T-cell (primary cell): ENCODE data around the gene DRG2. TPM values are rescaled to one million over a fixed set of nuclear protein-coding genes. Genes with fewer than 3 reads are reported as not detected.

ENCODE experiments used
- ATAC-seq, 4 experiments: fragments of 200-7000 bp in 3 of 4; fragments of 150-1000 bp in 1 of 4; cut with Tn5 transposase; replicated peaks in 1 of 4; 1 replicate in 3 of 4; 2 replicates in 1 of 4; pipeline ENCODE4 v1.10.0; 2021; ENCODE audit warnings: moderate library complexity in 3 of 4, mild to moderate bottlenecking in 2 of 4, moderate number of reproducible peaks in 1 of 4
- CTCF ChIA-PET, 2 donors: fragments of 300-600 bp; sonication (Branson Sonifier 250); formaldehyde crosslinking; loops; one replicate each; lab custom pipeline; 2022; ENCODE audit warnings: antibody characterized with exemption in 2 of 2; lab: Charles Lee
- POLR2A ChIA-PET, 2 donors: fragments of 300-600 bp; sonication (Branson Sonifier 250); formaldehyde crosslinking; loops; one replicate each; lab custom pipeline; 2022; ENCODE audit warnings: antibody characterized with exemption in 2 of 2; lab: Charles Lee
- DNase-seq, 35 experiments: peaks; one replicate each; pipeline versions ENCODE4 v3.0.0 to v3.0.0-alpha.2; 2013 to 2023
- H3K27ac ChIP-seq: one replicate; pipeline ENCODE4 v1.5.1; 2013; ENCODE audit warnings: low read length
- H3K27me3 ChIP-seq, 2 experiments: replicated peaks in 1 of 2; 1 replicate in 1 of 2; 2 replicates in 1 of 2; pipeline versions ENCODE4 v1.6.1 to v1.7.0; 2013; ENCODE audit warnings: low read length in 1 of 2, mixed read lengths in 1 of 2; ENCODE audit not compliant: control insufficient read depth in 2 of 2, insufficient read depth in 2 of 2; ENCODE audit errors: extremely low read depth in 1 of 2
- H3K36me3 ChIP-seq, 2 donors: 1 replicate in 1 of 2; 2 replicates in 1 of 2; pipeline versions ENCODE4 v1.6.1 to v1.7.0; 2013; ENCODE audit warnings: low read length in 1 of 2; ENCODE audit not compliant: control insufficient read depth in 2 of 2, insufficient read depth in 1 of 2; ENCODE audit errors: extremely low read depth in 1 of 2
- H3K4me1 ChIP-seq, 2 experiments: 1 replicate in 1 of 2; 2 replicates in 1 of 2; pipeline versions ENCODE4 v1.6.1 to v1.7.0; 2013; ENCODE audit warnings: low read length in 2 of 2, mixed read lengths in 1 of 2; ENCODE audit not compliant: insufficient read depth in 2 of 2, control insufficient read depth in 1 of 2; ENCODE audit errors: extremely low read depth in 1 of 2
- H3K4me3 ChIP-seq, 2 donors: 1 replicate in 1 of 2; 2 replicates in 1 of 2; pipeline versions ENCODE4 v1.5.1 to v1.7.0; 2013; ENCODE audit warnings: mild to moderate bottlenecking in 2 of 2, low read length in 1 of 2, moderate library complexity in 1 of 2; ENCODE audit not compliant: control insufficient read depth in 1 of 2; ENCODE audit errors: extremely low read depth in 1 of 2
- H3K9me3 ChIP-seq: 2 replicates; pipeline ENCODE4 v1.7.0; 2013
- H3K27ac Mint-ChIP-seq, 2 donors: one replicate each; pipeline ENCODE4 v1.8.0; 2020 to 2021; ENCODE audit warnings: mild to moderate bottlenecking in 2 of 2, mixed read lengths in 2 of 2
- H3K27me3 Mint-ChIP-seq, 2 donors: one replicate each; pipeline ENCODE4 v1.8.0; 2021 to 2022; ENCODE audit warnings: mixed read lengths in 2 of 2
- H3K36me3 Mint-ChIP-seq: one replicate; pipeline ENCODE4 v1.8.0; 2021; ENCODE audit warnings: mixed read lengths
- H3K4me1 Mint-ChIP-seq, 3 donors: one replicate each; pipeline ENCODE4 v1.8.0; 2020 to 2022; ENCODE audit warnings: mixed read lengths in 3 of 3, mild to moderate bottlenecking in 1 of 3
- H3K4me3 Mint-ChIP-seq, 3 donors: one replicate each; pipeline ENCODE4 v1.8.0; 2020 to 2022; ENCODE audit warnings: mild to moderate bottlenecking in 3 of 3, mixed read lengths in 3 of 3, moderate library complexity in 3 of 3
- H3K9me3 Mint-ChIP-seq, 3 donors: one replicate each; pipeline ENCODE4 v1.8.0; 2020 to 2022; ENCODE audit warnings: mixed read lengths in 3 of 3
- WGBS: methylation state at CpG from one replicate; pipeline ENCODE4 v1.1.5; 2013; ENCODE audit warnings: missing lambda C conversion rate; ENCODE audit not compliant: insufficient coverage; 5-methylcytosine and 5-hydroxymethylcytosine counted together
- total RNA-seq, 35 experiments: library from RNA in 6 of 35; stranded (reverse) in 6 of 35; fragments of 120-200 nt in 1 of 35; gene quantifications; one replicate each; pipeline versions ENCODE4 v1.2.1 to v1.2.4 and lab custom pipeline; 2013 to 2026

The DRG2 gene
- total RNA-seq, 5 donors from 2014 or later (not counting 1 experiment from before 2014, with no cell fraction given): 48.1 to 65.7 (median 57.3) TPM

DNA sequence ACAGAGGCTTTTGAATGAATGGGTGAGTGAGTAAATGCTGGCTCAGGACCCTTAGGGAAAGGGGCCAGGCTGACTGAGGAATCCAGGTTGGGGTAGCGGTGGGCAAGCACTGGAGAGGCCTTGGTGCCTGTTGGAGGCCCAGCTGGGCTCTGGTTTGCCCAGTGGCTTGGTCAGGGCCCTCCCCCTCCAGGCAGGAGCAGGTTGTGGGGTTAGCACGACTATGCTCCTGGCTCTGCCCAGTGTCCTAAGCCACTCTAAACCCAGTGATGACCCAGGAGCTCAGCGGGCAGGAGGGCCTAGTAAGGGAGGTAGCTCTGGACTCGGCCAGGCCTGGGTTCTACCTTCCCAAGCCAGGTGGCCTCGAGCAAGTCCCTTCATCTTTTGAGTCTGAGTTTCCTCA, 28.3 kb downstream of the DRG2 start:
- no peak overlapping the region for H3K4me3 Mint-ChIP-seq
- H3K4me3 ChIP-seq: no peak overlapping the region
- no peak overlapping the region for H3K27ac ChIP-seq
- POLR2A ChIA-PET: no interaction called here
- no peaks in the 10 kb centered on the region for H3K27me3 Mint-ChIP-seq
- peaks cover 0 to 6% of the 10 kb centered on the region in 2 experiments for H3K27me3 ChIP-seq
- no peak overlapping the region for H3K27ac Mint-ChIP-seq
- H3K9me3 ChIP-seq: no peaks in the 10 kb centered on the region
- H3K4me1 Mint-ChIP-seq: no peaks in the 10 kb centered on the region
- CTCF ChIA-PET: no interaction called here
- H3K9me3 Mint-ChIP-seq: no peaks in the 10 kb centered on the region
- no peaks in the 10 kb centered on the region for H3K36me3 Mint-ChIP-seq
- no peaks in the 10 kb centered on the region for H3K4me1 ChIP-seq
- DNase-seq (no peak), ATAC-seq (no peak)
- H3K36me3 ChIP-seq: no peaks in the 10 kb centered on the region
- 78% methylated on average over 5 of the region's 5 CpGs for WGBS

DNA sequence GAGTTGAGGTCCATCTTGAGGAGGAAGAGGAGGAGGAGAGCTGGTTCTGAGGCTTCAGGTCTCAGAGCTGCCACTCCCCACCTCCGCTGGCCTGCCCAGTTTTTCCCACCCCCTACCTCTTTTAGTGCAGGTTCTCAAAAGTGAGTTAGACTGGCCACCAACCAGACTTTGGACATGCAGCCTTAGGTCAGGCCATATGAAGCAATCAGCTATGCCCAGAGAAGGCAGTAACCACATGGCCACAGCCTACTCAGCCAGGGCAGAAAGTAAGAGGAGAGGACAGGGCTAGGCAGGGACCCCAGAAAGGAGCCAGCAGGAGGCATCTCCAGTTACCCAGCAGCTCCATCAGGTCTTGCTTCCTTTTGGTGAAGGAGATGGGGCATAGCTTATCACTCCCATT, 29.8 kb downstream of the DRG2 start:
- ATAC-seq (no peak), DNase-seq (no peak)
- H3K4me1 ChIP-seq: no peaks in the 10 kb centered on the region
- Mint-ChIP-seq H3K27ac (no peak overlapping the region), H3K4me3 (no peak overlapping the region), H3K9me3 (no peaks in the 10 kb centered on the region), H3K4me1 (no peaks in the 10 kb centered on the region), H3K36me3 (no peaks in the 10 kb centered on the region), H3K27me3 (no peaks in the 10 kb centered on the region)
- WGBS: no CpG with 5 or more reads among the region's 1 CpG
- H3K27me3 ChIP-seq: peaks cover 0 to 10% of the 10 kb centered on the region in 2 experiments
- POLR2A ChIA-PET: no interaction called here
- no peaks in the 10 kb centered on the region for H3K36me3 ChIP-seq
- no peak overlapping the region for H3K4me3 ChIP-seq
- H3K27ac ChIP-seq: no peak overlapping the region
- H3K9me3 ChIP-seq: no peaks in the 10 kb centered on the region
- CTCF ChIA-PET: interaction anchor here in 1 of 2 donors (0.5 kb wide), 1 partner anchor 1351 kb away, joined by 9 read pairs; no protein-coding TSS in a partner anchor

DNA sequence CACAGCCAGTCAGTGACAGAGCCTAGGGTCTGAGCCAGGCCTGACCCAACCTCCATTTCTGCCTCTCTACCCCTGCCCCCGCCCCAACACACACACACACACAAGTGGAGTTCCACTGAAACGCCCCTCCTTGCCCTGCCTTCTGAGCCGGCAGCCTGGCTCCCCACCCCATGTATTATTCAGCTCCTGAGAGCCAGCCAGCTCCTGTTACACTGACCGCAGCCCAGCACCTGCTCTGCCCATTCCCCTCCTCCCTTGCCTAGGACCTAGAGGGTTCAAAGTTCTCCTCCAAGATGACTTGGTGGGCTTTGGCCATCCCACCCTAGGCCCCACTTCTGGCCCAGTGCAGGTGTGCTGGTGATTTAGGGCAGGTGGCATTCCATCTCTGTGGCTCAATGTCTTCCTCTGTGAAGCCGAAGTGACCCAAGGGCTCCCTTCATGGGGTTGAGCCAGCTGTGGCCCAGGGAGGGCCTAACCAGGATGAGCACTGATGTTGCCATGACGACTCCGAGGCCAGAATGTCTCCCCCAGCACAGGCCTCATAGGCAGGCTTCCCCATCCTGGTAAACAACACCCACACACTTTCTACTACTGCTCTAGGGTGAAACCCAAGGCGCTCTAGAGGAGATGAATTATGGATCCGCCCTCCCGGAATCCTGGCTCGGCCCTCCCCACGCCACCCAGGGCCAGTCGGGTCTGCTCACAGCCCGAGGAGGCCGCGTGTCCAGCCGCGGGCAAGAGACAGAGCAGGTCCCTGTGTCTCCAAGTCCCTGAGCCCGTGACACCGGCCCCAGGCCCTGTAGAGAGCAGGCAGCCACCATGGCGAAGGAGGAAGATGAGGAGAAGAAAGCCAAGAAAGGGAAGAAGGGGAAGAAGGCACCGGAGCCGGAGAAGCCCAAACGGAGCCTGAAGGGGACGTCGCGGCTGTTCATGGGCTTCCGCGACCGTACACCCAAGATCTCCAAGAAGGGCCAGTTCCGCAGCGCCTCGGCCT, 30.5 kb downstream of the DRG2 start:
- no peaks in the 10 kb centered on the region for H3K36me3 ChIP-seq
- ChIA-PET CTCF (interaction anchor here in 1 of 2 donors (0.5 kb wide), 1 partner anchor 1351 kb away, joined by 9 read pairs; no protein-coding TSS in a partner anchor), POLR2A (no interaction called here)
- no peak overlapping the region for H3K27ac ChIP-seq
- Mint-ChIP-seq H3K9me3 (no peaks in the 10 kb centered on the region), H3K36me3 (no peaks in the 10 kb centered on the region), H3K27me3 (no peaks in the 10 kb centered on the region), H3K27ac (no peak overlapping the region), H3K4me3 (no peak overlapping the region), H3K4me1 (no peaks in the 10 kb centered on the region)
- 91% methylated on average over 31 of the region's 33 CpGs for WGBS
- peaks cover 0 to 15% of the 10 kb centered on the region in 2 experiments for H3K27me3 ChIP-seq
- no peak for ATAC-seq
- no peak for DNase-seq
- H3K9me3 ChIP-seq: no peaks in the 10 kb centered on the region
- no peaks in the 10 kb centered on the region for H3K4me1 ChIP-seq
- H3K4me3 ChIP-seq: no peak overlapping the region

DNA sequence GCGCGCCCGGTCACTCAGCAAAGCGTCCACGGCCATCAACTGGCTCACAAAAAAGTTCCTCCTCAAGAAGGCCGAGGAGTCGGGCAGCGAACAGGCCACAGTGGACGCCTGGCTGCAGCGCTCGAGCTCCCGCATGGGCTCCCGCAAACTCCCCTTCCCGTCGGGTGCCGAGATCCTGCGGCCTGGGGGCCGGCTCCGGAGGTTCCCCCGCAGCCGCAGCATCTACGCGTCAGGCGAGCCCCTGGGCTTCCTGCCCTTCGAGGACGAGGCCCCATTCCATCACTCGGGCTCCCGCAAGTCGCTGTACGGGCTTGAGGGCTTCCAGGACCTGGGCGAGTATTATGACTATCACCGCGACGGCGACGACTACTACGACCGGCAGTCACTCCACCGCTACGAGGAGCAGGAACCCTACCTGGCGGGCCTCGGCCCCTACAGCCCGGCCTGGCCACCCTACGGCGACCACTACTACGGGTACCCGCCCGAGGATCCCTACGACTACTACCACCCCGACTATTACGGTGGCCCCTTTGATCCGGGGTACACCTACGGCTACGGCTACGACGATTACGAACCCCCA, 31.5 kb downstream of the DRG2 start:
- Histone ChIP-seq H3K4me1 (no peaks in the 10 kb centered on the region), H3K9me3 (no peaks in the 10 kb centered on the region), H3K4me3 (no peak overlapping the region), H3K27ac (no peak overlapping the region), H3K27me3 (peaks cover 0 to 22% of the 10 kb centered on the region in 2 experiments), H3K36me3 (no peaks in the 10 kb centered on the region)
- DNase-seq (no peak), ATAC-seq (no peak)
- Mint-ChIP-seq H3K4me3 (no peak overlapping the region), H3K27ac (no peak overlapping the region), H3K27me3 (no peaks in the 10 kb centered on the region), H3K9me3 (no peaks in the 10 kb centered on the region), H3K4me1 (no peaks in the 10 kb centered on the region), H3K36me3 (no peaks in the 10 kb centered on the region)
- ChIA-PET POLR2A (no interaction called here), CTCF (no interaction called here)
- 96% methylated on average over 57 of the region's 57 CpGs for WGBS

DNA sequence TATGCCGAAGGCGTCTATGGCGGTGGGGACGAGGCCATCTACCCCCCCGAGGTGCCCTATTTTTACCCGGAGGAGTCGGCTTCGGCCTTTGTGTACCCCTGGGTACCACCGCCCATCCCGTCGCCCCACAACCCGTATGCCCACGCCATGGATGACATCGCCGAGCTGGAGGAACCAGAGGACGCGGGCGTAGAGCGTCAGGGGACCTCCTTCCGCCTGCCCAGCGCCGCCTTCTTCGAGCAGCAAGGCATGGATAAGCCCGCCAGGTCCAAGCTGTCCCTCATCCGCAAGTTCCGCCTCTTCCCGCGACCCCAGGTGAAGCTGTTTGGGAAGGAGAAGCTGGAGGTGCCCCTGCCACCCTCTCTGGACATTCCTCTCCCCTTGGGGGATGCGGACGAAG, 32.2 kb downstream of the DRG2 start:
- 98% methylated on average over 21 of the region's 30 CpGs for WGBS
- Mint-ChIP-seq H3K27ac (no peak overlapping the region), H3K4me1 (no peaks in the 10 kb centered on the region), H3K27me3 (no peaks in the 10 kb centered on the region), H3K9me3 (no peaks in the 10 kb centered on the region), H3K36me3 (no peaks in the 10 kb centered on the region), H3K4me3 (no peak overlapping the region)
- ChIA-PET POLR2A (no interaction called here), CTCF (no interaction called here)
- H3K27me3 ChIP-seq: peaks cover 0 to 22% of the 10 kb centered on the region in 2 experiments
- no peaks in the 10 kb centered on the region for H3K4me1 ChIP-seq
- no peak overlapping the region for H3K4me3 ChIP-seq
- H3K9me3 ChIP-seq: no peaks in the 10 kb centered on the region
- H3K36me3 ChIP-seq: no peaks in the 10 kb centered on the region
- DNase-seq (no peak), ATAC-seq (no peak)
- no peak overlapping the region for H3K27ac ChIP-seq

DNA sequence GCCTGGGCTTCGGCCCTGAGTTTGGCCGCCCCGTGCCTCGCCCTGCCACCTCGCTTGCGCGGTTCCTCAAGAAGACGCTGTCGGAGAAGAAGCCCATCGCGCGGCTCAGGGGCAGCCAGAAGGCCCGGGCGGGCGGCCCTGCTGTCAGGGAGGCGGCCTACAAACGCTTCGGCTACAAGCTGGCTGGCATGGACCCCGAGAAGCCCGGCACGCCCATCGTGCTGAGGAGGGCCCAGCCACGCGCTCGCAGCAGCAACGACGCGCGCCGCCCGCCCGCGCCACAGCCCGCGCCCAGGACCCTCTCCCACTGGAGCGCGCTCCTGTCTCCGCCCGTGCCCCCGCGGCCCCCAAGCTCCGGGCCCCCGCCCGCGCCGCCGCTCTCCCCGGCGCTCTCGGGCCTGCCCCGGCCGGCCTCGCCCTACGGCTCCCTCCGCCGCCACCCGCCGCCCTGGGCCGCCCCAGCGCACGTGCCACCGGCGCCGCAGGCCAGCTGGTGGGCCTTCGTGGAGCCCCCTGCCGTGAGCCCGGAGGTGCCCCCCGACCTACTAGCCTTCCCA, 32.8 kb downstream of the DRG2 start:
- no peak for DNase-seq

More for the DNA sequence above, 32.8 kb downstream of the DRG2 start:
- H3K4me3 Mint-ChIP-seq: no peak overlapping the region
- no peak overlapping the region for H3K27ac Mint-ChIP-seq
- Histone ChIP-seq H3K4me3 (no peak overlapping the region), H3K4me1 (no peaks in the 10 kb centered on the region), H3K36me3 (no peaks in the 10 kb centered on the region), H3K27ac (no peak overlapping the region), H3K9me3 (no peaks in the 10 kb centered on the region), H3K27me3 (peaks cover 0 to 22% of the 10 kb centered on the region in 2 experiments)
- H3K4me1 Mint-ChIP-seq: no peaks in the 10 kb centered on the region
- H3K9me3 Mint-ChIP-seq: no peaks in the 10 kb centered on the region
- POLR2A ChIA-PET: no interaction called here
- H3K36me3 Mint-ChIP-seq: no peaks in the 10 kb centered on the region
- CTCF ChIA-PET: no interaction called here
- no peak for ATAC-seq
- H3K27me3 Mint-ChIP-seq: no peaks in the 10 kb centered on the region
- 79% methylated on average over 62 of the region's 68 CpGs for WGBS
